Motor neuron (in vitro differentiated cells): ENCODE data around the gene CMTM8. TPM values are rescaled to one million over a fixed set of nuclear protein-coding genes. Genes with fewer than 3 reads are reported as not detected.
"Not testable (repeated sequence)": the region's sequence is repeated elsewhere in the genome, so short reads cannot be mapped to it uniquely, and the experiment has no call there.

Experiments used
- ATAC-seq, 8 experiments: fragments of 200-7000 bp; cut with Tn5 transposase; replicated peaks in 6 of 8; 2 replicates each; pipeline ENCODE4 v1.8.0; 2021; ENCODE audit warnings: mild to moderate bottlenecking in 8 of 8, moderate library complexity in 8 of 8
- H3K27ac ChIP-seq, 2 donors: fragments of 250-450 bp; sonication (Bioruptor Pico); 2 replicates each; pipeline ENCODE4 v1.9.0; 2021; ENCODE audit warnings: antibody characterized with exemption in 2 of 2, mild to moderate bottlenecking in 2 of 2, moderate library complexity in 1 of 2
- H3K4me1 ChIP-seq, 2 donors: fragments of 250-450 bp; sonication (Bioruptor Pico); replicated peaks in 1 of 2; 2 replicates each; pipeline ENCODE4 v1.6.1; 2021; ENCODE audit warnings: antibody characterized with exemption in 2 of 2, mild to moderate bottlenecking in 2 of 2, moderate library complexity in 1 of 2
- H3K4me3 ChIP-seq, 5 donors: fragments of 250-450 bp; sonication (Bioruptor Pico); 2 replicates each; pipeline ENCODE4 v1.9.0; 2021; ENCODE audit warnings: antibody characterized with exemption in 5 of 5, mild to moderate bottlenecking in 5 of 5, moderate library complexity in 4 of 5
- WGBS, 10 experiments: fragments of 450-650 bp; shearing (Covaris generic); methylation state at CpG; one replicate each; pipeline ENCODE4 v1.0.0; 2022; 5-methylcytosine and 5-hydroxymethylcytosine counted together
- in situ Hi-C, 9 experiments: fragments of 400-800 bp; cut with MboI; loops; one replicate each; pipeline ENCODE4 v1.15.0; 2021; ENCODE audit warnings: low sequenced_read_pairs in 9 of 9, low pct_unique_long_range_greater_than_20kb in 2 of 9; ENCODE audit not compliant: unreplicated experiment in 9 of 9
- total RNA-seq, 8 experiments: library from RNA; unstranded; fragments of 300-600 nt; gene quantifications; 2 replicates each; pipeline versions ENCODE4 v1.2.3 to v1.2.4, GENCODE V29; 2022

The CMTM8 gene, protein sequence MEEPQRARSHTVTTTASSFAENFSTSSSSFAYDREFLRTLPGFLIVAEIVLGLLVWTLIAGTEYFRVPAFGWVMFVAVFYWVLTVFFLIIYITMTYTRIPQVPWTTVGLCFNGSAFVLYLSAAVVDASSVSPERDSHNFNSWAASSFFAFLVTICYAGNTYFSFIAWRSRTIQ
- total RNA-seq: 1 to 10 TPM in 7 of 8 experiments, under 1 TPM in 1; 0.40 to 2.4 (median 1.3) TPM

DNA sequence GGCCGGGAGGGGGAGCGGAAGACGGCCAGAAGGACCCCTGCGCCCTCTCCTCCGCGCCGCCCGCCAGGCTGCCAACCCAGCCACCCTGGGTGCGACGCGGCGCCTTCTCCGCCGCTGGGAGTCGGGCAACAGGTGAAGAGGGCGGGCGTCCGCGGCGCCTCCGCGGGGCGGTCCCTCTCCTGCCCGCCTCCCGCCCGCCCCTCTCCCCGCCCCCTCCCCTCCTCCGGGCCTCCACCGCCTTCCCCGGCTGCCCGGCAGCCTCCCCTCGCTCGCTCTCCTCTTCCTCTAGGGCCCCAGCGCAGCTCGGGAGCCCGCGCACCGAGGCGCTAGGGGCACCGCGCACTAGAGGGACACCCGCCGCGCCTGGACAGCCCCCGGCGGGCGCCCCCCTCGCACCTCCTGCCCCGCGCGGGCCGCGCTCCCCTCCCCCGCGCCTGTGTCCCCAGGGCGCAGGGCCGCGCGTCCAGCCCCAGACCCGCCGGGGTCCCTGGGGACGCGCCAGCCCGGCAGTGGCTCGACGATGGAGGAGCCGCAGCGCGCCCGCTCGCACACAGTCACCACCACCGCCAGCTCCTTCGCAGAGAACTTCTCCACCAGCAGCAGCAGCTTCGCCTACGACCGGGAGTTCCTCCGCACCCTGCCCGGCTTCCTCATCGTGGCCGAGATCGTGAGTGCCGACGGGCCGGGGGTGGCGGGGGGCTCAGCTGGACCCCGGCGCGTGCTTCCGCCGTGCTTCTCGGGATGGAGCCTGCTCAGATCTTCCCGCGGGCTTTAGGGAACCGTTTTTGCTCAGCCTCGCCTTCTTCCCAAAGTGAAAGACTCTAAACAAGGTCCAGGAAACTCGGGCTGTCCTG, at the start of gene CMTM8:
TSS of gene CMTM8 (plus strand) at position 228 of the 854 bp plus-strand sequence. CDS start at position 521, 293 bp downstream.
- 0% methylated on average over 1 to 2 of the region's 96 CpGs; no CpG with 5 or more reads in 7 of the 10 experiments for WGBS, 10 experiments
- Histone ChIP-seq H3K27ac (peak within 1 kb of the TSS in 1 of 2 donors; percentile 3), H3K4me3 (peak within 1 kb of the TSS; percentile 46 to 66 (median 54)), H3K4me1 (no peaks in the 10 kb centered on the region)
- in situ Hi-C loops: no loop called here
- ATAC-seq: peak; percentile 70 to 87 (median 82)

DNA sequence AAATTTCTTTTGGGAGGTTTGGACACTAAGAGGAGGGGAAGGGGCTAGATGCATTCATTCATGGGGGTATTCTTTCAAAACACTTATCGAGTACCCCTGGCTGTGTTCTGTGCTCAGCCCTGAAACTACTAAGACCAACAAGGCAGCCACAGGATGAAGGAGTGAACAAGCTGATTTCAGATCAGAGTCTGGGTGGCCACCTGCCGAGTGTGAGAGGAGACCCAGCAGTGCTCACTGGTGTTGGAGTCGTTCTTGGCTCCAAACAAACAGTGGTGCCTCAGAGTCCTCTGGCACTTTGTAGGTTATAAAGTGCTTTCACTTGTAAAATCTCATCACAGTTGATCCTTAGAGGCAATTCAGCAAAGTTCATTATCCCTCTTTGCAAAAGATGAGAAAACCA, 48.8 kb upstream of the CMTM8 start:
- in situ Hi-C loops: loop anchor here in 2 of 9 experiments (25.0 kb wide), 2 partner anchors 98 to 148 kb away; no protein-coding TSS in a partner anchor
- ATAC-seq: no peak
- Histone ChIP-seq H3K4me1 (no peaks in the 10 kb centered on the region), H3K27ac (no peak overlapping the region), H3K4me3 (no peak overlapping the region)
- WGBS, 10 experiments: 60 to 67% (median 61%) methylated on average over 2 to 3 of the region's 3 CpGs; no CpG with 5 or more reads in 7 of the 10 experiments

DNA sequence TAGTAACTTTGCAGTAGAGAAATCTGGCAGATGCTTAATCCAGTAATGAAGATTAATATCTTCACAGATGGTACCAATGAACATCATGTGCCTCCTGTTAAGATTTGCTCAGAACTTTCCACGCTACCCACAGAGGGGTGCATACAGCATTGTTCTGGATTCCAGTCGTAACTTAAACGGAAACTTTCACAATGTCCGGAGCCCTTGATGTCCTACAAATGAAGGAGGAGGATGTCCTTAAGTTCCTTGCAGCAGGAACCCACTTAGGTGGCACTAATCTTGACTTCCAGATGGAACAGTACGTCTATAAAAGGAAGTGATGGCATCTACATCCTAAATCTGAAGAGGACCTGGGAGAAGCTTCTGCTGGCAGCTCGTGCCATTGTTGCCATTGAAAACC, 47.9 kb upstream of the CMTM8 start:
- not testable (repeated sequence) for ATAC-seq, H3K4me1 ChIP-seq, H3K27ac ChIP-seq, H3K4me3 ChIP-seq
- 0 to 100% (median 91%) methylated on average over 1 to 5 of the region's 6 CpGs; no CpG with 5 or more reads in 3 of the 10 experiments for WGBS, 10 experiments
- in situ Hi-C loops: loop anchor here in 2 of 9 experiments (25.0 kb wide), 2 partner anchors 97 to 147 kb away; no protein-coding TSS in a partner anchor

DNA sequence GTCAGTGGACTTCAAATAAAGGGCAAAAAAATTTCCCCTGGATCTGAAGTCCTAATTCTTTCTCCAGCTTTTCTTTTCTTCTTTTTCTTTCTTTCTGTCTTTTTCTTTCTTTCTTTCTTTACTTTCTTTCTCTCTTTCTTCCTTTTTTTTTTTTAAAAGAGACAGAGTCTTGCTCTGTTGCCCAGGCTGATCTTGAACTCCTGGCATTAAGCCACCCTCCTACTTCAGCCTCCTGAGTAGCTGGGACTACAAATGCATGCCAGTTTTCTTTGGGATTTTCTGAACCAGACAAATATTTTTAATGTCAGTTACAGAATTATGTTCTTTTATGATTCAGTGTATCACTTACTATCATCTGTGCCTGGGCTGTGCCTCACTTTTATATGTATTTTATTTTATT, 45.4 kb upstream of the CMTM8 start:
- H3K27ac ChIP-seq: no peak overlapping the region
- H3K4me1 ChIP-seq: no peaks in the 10 kb centered on the region
- in situ Hi-C loops: loop anchor here in 2 of 9 experiments (25.0 kb wide), 2 partner anchors 94 to 144 kb away; no protein-coding TSS in a partner anchor
- no peak overlapping the region for H3K4me3 ChIP-seq
- no peak for ATAC-seq

DNA sequence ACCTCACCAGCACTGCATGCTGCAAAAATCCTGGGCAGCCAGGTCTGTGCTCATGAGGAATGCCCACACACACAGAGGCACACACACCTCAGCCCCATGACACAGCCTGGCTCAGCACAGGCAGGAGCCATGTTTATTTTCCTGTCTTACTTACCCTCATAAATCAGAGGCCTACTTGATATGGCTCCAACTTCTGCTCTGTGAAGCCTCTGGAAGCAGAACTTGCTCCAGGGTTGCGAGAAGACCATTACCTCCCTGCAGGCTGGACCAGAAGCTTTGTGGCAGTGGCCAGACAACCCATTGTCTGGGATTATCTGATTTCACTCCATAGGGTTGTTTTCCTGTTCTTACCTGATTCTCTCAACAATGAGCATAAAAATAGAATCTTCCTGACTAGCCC, 43.8 kb upstream of the CMTM8 start:
- Histone ChIP-seq H3K4me3 (no peak overlapping the region), H3K4me1 (no peaks in the 10 kb centered on the region), H3K27ac (no peak overlapping the region)
- peak in 1 of 8 experiments; percentile 73 for ATAC-seq
- WGBS, 10 experiments: 83 to 100% (median 100%) methylated on average over 1 of the region's 1 CpG; no CpG with 5 or more reads in 5 of the 10 experiments
- in situ Hi-C loops: loop anchor here in 2 of 9 experiments (25.0 kb wide), 2 partner anchors 93 to 143 kb away; no protein-coding TSS in a partner anchor

DNA sequence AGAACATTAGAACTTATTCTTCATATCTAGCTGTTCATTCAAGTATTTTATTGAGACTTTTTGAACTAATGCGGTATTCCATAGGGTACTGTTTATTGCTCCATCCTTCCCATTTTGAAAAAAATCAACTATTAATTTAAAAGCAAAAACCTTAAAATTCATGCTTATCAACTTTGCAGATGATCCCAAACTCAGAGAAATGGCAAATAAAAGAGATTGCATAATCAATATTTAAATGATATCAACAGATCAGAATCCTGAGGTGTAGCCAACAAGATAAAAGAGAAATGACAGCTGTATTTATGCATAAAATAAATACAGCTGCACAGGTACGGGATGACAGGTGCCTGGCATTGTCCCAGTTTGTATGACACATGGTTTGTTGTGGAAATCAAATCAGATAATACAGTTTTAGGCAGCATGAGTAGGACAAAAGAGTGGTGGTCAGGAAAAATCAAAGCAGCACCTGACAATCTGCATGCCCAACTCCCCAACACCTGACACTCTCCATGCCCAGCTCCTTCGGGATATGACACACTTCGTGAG, 42.4 kb upstream of the CMTM8 start:
- in situ Hi-C loops: loop anchor here in 2 of 9 experiments (25.0 kb wide), 2 partner anchors 91 to 141 kb away; no protein-coding TSS in a partner anchor
- 9 to 100% (median 84%) methylated on average over 1 to 4 of the region's 4 CpGs for WGBS, 10 experiments

DNA sequence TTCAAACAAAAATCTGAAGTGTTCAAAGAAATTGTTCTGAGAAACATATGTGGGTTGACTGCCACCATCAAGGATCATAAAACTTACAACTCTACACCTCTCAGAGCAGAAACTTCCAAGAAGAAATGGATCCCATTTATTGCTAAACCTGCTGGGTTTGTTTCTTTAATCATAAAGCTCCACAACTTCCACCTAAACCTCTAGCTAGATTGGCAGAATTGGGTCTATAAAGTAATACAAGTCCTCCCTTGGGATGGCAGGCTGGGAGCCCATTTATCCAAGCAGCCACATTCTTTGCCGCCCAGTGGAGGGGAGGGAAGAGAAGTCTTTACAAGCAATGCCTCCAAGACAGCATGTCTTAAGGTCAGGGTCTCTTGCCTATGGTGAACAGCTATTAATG, 40.5 kb upstream of the CMTM8 start:
- ATAC-seq: no peak
- H3K4me3 ChIP-seq: no peak overlapping the region
- H3K27ac ChIP-seq: no peak overlapping the region
- 17 to 100% (median 100%) methylated on average over 1 of the region's 1 CpG; no CpG with 5 or more reads in 6 of the 10 experiments for WGBS, 10 experiments
- H3K4me1 ChIP-seq: no peaks in the 10 kb centered on the region
- in situ Hi-C loops: loop anchor here in 2 of 9 experiments (25.0 kb wide), 2 partner anchors 89 to 139 kb away; no protein-coding TSS in a partner anchor

More for the DNA sequence above, 42.4 kb upstream of the CMTM8 start:
- Histone ChIP-seq H3K4me1 (no peaks in the 10 kb centered on the region), H3K4me3 (no peak overlapping the region), H3K27ac (no peak overlapping the region)
- ATAC-seq: no peak

DNA sequence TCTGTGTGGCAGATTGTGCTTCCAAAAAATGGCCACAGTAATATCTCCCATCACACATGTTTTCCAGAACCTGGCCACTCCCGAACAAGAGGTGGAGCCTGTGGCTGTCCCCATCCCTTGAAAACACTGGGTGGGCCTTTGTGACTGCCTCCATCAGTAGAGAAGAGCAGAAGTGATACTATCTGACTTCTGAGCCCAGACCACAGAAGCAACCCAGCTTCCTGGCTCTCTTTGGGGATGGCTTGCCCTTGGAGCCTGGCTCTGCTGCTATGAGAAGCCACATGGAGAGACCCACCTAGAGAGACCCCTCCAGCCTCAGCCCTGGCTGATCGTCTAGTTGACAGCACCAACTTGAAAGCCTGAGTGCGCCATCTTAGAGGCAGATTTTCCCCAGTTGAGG, 39.8 kb upstream of the CMTM8 start:
- Histone ChIP-seq H3K4me3 (no peak overlapping the region), H3K4me1 (no peaks in the 10 kb centered on the region), H3K27ac (no peak overlapping the region)
- WGBS, 10 experiments: 0 to 100% (median 80%) methylated on average over 1 to 2 of the region's 3 CpGs; no CpG with 5 or more reads in 5 of the 10 experiments
- in situ Hi-C loops: loop anchor here in 2 of 9 experiments (25.0 kb wide), 2 partner anchors 89 to 139 kb away; no protein-coding TSS in a partner anchor
- no peak for ATAC-seq

DNA sequence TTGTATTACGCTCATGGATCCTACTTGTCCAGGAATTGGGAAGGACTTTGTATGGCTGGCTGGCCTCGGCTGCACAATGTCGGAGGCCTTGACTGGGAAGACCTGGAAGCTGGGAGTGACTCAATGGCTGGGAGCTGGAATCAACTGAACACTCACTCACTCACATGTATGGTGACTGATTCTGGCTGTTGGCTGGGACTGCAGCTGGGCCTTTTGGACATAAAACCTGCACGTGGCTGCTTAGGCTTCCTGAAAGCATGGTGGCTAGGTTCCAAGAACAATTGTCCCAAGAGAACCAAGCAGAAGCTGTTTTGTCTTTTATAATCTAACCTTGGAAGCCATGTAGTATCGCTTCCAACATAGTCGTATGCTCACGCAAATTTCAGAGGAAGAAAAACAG, 38.0 kb upstream of the CMTM8 start:
- no peak overlapping the region for H3K4me3 ChIP-seq
- H3K27ac ChIP-seq: no peak overlapping the region
- WGBS, 10 experiments: 36 to 100% (median 83%) methylated on average over 1 to 6 of the region's 7 CpGs; no CpG with 5 or more reads in 2 of the 10 experiments
- no peak for ATAC-seq
- in situ Hi-C loops: no loop called here
- no peaks in the 10 kb centered on the region for H3K4me1 ChIP-seq

DNA sequence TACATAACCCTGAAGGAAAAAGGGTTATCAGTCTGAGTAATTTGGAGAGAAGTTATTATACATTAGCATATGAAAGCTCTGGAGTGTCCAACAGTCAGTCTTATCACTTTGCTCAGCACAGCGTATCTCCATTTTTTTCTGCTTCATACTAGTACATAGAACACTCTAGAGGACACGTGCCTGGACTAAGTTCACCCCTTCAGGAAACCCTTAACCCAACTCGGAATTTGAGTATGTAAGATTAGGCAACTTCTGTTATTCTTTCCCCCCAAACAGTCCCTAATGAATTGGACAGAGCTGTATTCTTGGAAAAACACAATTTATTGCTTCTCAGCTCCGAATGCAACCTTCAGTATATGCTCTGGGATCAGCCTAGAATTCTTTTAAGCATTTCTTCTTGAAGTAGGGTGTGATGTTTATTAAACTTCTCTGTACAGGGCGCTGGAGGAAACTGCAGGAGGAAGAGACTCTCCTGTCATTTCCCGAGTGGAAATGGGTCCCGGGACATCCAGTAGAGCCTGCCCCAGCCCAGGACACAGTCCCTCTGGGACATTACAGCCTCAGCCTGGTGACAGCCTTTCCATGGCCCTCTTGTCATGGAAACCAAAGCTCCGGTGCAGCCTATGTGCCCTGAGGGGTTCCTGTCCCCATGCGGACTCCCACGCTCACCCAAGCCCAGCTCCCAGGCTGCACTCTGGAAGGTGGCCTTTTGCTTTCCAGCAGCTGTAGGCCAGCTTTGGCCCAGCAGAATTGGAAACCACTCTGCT, 37.3 kb upstream of the CMTM8 start:
- Histone ChIP-seq H3K27ac (no peak overlapping the region), H3K4me3 (no peak overlapping the region), H3K4me1 (no peaks in the 10 kb centered on the region)
- WGBS, 10 experiments: 36 to 83% (median 70%) methylated on average over 1 to 6 of the region's 10 CpGs
- no peak for ATAC-seq
- in situ Hi-C loops: no loop called here

DNA sequence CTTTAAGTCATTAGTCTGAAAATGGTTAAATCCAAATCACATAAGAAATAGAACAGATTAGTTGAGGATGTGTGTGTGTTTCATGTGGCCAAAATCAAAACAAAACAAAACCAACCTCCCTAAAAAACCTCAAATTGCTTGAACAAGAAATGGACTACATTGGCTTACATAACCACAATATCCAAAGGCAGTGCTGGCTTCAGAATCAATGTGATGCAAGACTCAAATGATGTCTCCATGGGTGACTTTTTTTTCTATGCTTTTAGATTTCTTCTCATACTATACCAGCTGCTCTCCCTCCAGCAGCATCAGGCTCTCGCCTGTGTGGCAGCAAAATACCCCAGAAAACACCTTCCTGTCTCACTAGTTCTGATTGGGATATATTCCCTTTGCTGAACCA, 36.0 kb upstream of the CMTM8 start:
- in situ Hi-C loops: no loop called here
- H3K4me3 ChIP-seq: no peak overlapping the region
- 22 to 100% (median 73%) methylated on average over 1 of the region's 1 CpG; no CpG with 5 or more reads in 4 of the 10 experiments for WGBS, 10 experiments
- no peak for ATAC-seq
- H3K4me1 ChIP-seq: no peaks in the 10 kb centered on the region
- H3K27ac ChIP-seq: no peak overlapping the region

DNA sequence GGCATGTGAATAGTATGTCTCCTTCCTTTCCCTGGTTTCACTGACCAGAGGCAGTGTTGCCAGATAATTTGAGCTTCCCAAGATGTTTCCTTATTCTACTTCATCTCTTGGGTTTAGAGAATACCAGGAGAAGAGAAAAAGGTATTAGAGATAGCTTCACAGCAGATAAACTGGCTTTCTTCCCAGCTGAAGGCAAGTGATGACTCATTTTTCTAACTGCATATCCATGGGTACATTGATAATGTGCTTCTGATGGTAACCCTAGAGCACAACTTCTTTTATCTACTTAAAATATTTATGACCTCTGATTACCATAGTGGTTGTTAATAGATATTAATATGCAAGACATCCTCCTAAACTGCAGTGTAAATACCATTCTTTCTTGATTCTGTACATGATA, 34.6 kb upstream of the CMTM8 start:
- no peak overlapping the region for H3K4me3 ChIP-seq
- H3K4me1 ChIP-seq: no peaks in the 10 kb centered on the region
- ATAC-seq: peak in 4 of 8 experiments; percentile 46 to 86 (median 78)
- no peak overlapping the region for H3K27ac ChIP-seq
- in situ Hi-C loops: no loop called here
